OCI-LY1 (cell line): ENCODE results near the gene MYO3B.

Experiments used
- H2AFZ ChIP-seq: fragments of 200-600 bp; sonication (generic), shearing (Covaris generic); 2 replicates; pipeline ENCODE4 v1.6.0; 2014; ENCODE audit warnings: antibody characterized with exemption, mild to moderate bottlenecking, low read length
- H3F3A ChIP-seq: fragments of 200-600 bp; sonication (generic), shearing (Covaris generic); 2 replicates; pipeline ENCODE4 v1.6.0; 2014; ENCODE audit warnings: mild to moderate bottlenecking, antibody characterized with exemption, low read length, moderate library complexity; ENCODE audit not compliant: insufficient read depth
- H3K27ac ChIP-seq: fragments of 200-600 bp; sonication (generic); 2 replicates; pipeline ENCODE4 v1.5.1; 2014; ENCODE audit warnings: low read length, mixed run types, mild to moderate bottlenecking, low read depth; ENCODE audit not compliant: poor library complexity, severe bottlenecking
- H3K27me3 ChIP-seq: fragments of 200-600 bp; sonication (generic); 2 replicates; pipeline ENCODE4 v1.6.0; 2014; ENCODE audit warnings: antibody characterized with exemption, mild to moderate bottlenecking, low read length, moderate library complexity; ENCODE audit not compliant: insufficient read depth
- H3K36me3 ChIP-seq: fragments of 200-600 bp; sonication (generic); 2 replicates; pipeline ENCODE4 v1.6.1; 2014; ENCODE audit warnings: mild to moderate bottlenecking, antibody characterized with exemption, low read length, moderate library complexity, mixed read lengths; ENCODE audit not compliant: insufficient read depth
- H3K4me1 ChIP-seq: fragments of 200-600 bp; sonication (generic); 2 replicates; pipeline ENCODE4 v1.5.1; 2014; ENCODE audit warnings: mild to moderate bottlenecking, low read length, moderate library complexity; ENCODE audit not compliant: insufficient read depth, severe bottlenecking
- H3K4me2 ChIP-seq: fragments of 200-600 bp; sonication (generic), shearing (Covaris generic); 2 replicates; pipeline ENCODE4 v1.6.1; 2014; ENCODE audit warnings: low read length
- H3K4me3 ChIP-seq: fragments of 200-600 bp; sonication (generic); 2 replicates; pipeline ENCODE4 v1.5.1; 2014; ENCODE audit warnings: low read length, low read depth, mild to moderate bottlenecking, mixed read lengths; ENCODE audit not compliant: poor library complexity, severe bottlenecking
- H3K79me2 ChIP-seq: fragments of 200-600 bp; shearing (Covaris generic); 2 replicates; pipeline ENCODE4 v1.6.1; 2016; ENCODE audit warnings: mixed run types, low read length, mixed read lengths; ENCODE audit not compliant: insufficient read depth
- H3K9ac ChIP-seq: fragments of 200-600 bp; sonication (generic), shearing (Covaris generic); 2 replicates; pipeline ENCODE4 v1.6.1; 2014; ENCODE audit warnings: mild to moderate bottlenecking, low read length, mixed read lengths
- H3K9me2 ChIP-seq: fragments of 200-600 bp; sonication (generic), shearing (Covaris generic); 2 replicates; pipeline ENCODE4 v1.6.1; 2014; ENCODE audit warnings: low read depth, mild to moderate bottlenecking, low read length, mixed read lengths
- H3K9me3 ChIP-seq: fragments of 200-600 bp; shearing (Covaris generic); 2 replicates; pipeline ENCODE4 v1.6.1; 2014; ENCODE audit warnings: low read length, mixed read lengths
- H4K20me1 ChIP-seq: fragments of 200-600 bp; sonication (generic), shearing (Covaris generic); 2 replicates; pipeline ENCODE4 v1.6.0; 2016; ENCODE audit warnings: mild to moderate bottlenecking, low read length; ENCODE audit not compliant: insufficient read depth
- EZH2 ChIP-seq: fragments of 200-600 bp; sonication (generic), shearing (Covaris generic); IDR thresholded peaks from 2 replicates; pipeline ENCODE4 v1.8.0; 2017; ENCODE audit warnings: borderline replicate concordance, mixed run types, mild to moderate bottlenecking, antibody characterized with exemption, low read length, moderate library complexity, mixed read lengths
- TF ChIP-seq, protein P1 (sequence below): fragments of 200-600 bp; sonication (generic), shearing (Covaris generic); IDR thresholded peaks from 2 replicates; pipeline ENCODE4 v1.5.1; 2017; ENCODE audit warnings: mild to moderate bottlenecking, antibody characterized with exemption, low read length, moderate library complexity, mixed read lengths

The MYO3B gene

DNA sequence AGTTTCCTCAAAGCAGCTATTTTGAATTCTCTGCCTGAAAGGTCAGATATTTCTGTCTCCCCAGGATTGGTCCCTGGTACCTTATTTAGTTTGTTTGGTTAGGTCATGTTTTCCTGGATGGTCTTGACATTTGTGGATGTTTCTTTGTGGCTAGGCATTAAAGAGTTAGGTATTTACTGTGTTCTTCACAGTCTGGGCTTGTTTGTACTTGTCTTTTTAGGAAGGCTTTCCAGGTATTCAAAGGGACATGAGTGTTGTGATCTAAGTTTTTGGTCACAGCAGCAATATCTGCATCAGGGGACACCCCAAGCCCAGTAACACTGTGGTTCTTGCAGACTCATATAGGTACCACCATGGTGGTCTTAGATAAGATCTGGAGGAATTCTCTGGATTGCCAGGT is 11.8 kb downstream of the MYO3B start:
- TF ChIP-seq EZH2 = no peak
- TF ChIP-seq, protein P1, sequence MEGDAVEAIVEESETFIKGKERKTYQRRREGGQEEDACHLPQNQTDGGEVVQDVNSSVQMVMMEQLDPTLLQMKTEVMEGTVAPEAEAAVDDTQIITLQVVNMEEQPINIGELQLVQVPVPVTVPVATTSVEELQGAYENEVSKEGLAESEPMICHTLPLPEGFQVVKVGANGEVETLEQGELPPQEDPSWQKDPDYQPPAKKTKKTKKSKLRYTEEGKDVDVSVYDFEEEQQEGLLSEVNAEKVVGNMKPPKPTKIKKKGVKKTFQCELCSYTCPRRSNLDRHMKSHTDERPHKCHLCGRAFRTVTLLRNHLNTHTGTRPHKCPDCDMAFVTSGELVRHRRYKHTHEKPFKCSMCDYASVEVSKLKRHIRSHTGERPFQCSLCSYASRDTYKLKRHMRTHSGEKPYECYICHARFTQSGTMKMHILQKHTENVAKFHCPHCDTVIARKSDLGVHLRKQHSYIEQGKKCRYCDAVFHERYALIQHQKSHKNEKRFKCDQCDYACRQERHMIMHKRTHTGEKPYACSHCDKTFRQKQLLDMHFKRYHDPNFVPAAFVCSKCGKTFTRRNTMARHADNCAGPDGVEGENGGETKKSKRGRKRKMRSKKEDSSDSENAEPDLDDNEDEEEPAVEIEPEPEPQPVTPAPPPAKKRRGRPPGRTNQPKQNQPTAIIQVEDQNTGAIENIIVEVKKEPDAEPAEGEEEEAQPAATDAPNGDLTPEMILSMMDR = no peak
- Histone ChIP-seq H3K4me3 (no peak overlapping the region), H4K20me1 (no peaks in the 10 kb centered on the region), H3K9me3 (peaks cover 10% of the 10 kb centered on the region), H3K9me2 (no peaks in the 10 kb centered on the region), H2AFZ (no peak overlapping the region), H3K79me2 (no peaks in the 10 kb centered on the region), H3F3A (no peaks in the 10 kb centered on the region), H3K4me2 (no peak overlapping the region), H3K27ac (no peak overlapping the region), H3K36me3 (no peaks in the 10 kb centered on the region), H3K4me1 (no peaks in the 10 kb centered on the region), H3K9ac (no peak overlapping the region), H3K27me3 (no peaks in the 10 kb centered on the region)

DNA sequence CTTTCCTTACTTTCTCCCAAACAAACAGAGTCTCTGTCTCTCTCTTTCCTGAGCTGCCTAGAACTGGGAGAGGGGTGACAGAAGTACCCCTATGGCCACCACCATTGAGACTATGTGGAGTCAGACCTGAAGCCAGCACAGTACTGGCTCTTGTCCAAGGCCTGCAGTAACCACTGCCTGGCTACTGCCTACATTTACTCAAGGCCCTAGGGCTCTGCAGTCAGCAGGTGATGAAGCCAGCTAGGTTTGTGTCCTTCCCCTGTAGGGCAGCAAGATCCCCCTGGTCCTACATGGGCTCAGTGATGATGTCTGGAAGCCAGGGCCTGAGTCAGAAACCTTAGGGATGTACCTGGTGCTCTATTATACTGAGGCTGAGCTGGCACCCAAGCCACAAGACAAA is 12.2 kb downstream of the MYO3B start:
- no peaks in the 10 kb centered on the region for H3K79me2 ChIP-seq
- no peaks in the 10 kb centered on the region for H3F3A ChIP-seq
- H3K27me3 ChIP-seq = no peaks in the 10 kb centered on the region
- H3K4me1 ChIP-seq = no peaks in the 10 kb centered on the region
- H4K20me1 ChIP-seq = no peaks in the 10 kb centered on the region
- no peaks in the 10 kb centered on the region for H3K36me3 ChIP-seq
- H3K9me2 ChIP-seq = no peaks in the 10 kb centered on the region
- H3K9me3 ChIP-seq = peaks cover 9% of the 10 kb centered on the region
- H2AFZ ChIP-seq = no peak overlapping the region
- H3K4me3 ChIP-seq = no peak overlapping the region
- H3K4me2 ChIP-seq = no peak overlapping the region
- H3K27ac ChIP-seq = no peak overlapping the region
- TF ChIP-seq EZH2 = no peak
- TF ChIP-seq, protein P1 = no peak
- no peak overlapping the region for H3K9ac ChIP-seq

DNA sequence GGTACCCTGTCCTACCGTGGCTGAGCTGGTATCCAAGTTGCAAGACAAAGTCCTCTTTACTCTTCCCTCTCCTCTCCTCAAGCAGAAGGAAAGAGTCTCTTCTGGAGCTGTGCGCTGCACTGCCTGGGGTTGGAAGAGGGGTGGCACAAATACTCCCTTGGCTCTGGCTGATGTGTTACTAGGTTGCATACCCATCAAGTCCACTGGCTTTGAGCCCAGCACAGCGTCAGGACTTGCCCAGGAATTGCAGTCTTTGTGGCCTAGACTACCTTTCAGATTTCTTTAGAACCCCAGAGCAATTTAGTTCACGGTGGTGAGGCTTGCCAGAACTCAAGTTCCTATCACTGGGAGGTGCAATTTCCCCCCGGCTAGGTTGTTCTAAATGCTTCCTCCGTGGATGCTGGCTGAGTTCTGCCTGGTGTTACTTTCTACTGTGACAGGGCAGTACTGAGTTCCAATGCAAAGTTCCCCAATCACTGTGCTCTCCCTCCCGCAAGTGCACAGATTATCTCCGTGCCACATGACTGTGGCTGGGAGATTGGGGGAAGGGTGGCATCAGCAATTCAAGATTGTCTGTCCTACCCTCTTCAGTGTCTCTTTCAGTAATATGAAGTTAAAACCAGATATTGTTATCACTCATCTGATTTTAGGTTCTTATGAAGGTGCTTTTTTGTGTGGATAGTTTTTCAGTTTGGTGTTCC is 13.4 kb downstream of the MYO3B start:
- no peaks in the 10 kb centered on the region for H3F3A ChIP-seq
- peaks cover 6% of the 10 kb centered on the region; the same call in 1 of the 2 replicates for H3K9me3 ChIP-seq
- H3K4me2 ChIP-seq = no peak overlapping the region
- peaks cover 3% of the 10 kb centered on the region; the same call in 1 of the 2 replicates for H3K36me3 ChIP-seq
- H3K9ac ChIP-seq = no peak overlapping the region
- no peaks in the 10 kb centered on the region for H3K4me1 ChIP-seq
- no peaks in the 10 kb centered on the region for H3K27me3 ChIP-seq
- H3K4me3 ChIP-seq = no peak overlapping the region
- H3K79me2 ChIP-seq = no peaks in the 10 kb centered on the region
- H3K9me2 ChIP-seq = no peaks in the 10 kb centered on the region
- no peak overlapping the region for H2AFZ ChIP-seq
- H3K27ac ChIP-seq = no peak overlapping the region
- TF ChIP-seq, protein P1 = no peak
- TF ChIP-seq EZH2 = no peak
- H4K20me1 ChIP-seq = no peaks in the 10 kb centered on the region
